ENCODE results near the gene TCEAL9.
"Not testable (repeated sequence)": the region's sequence is repeated elsewhere in the genome, so short reads cannot be mapped to it uniquely, and the experiment has no call there.

GRCh38 chrX:103385283-103385830 lies 29.1 kb downstream of the TCEAL9 start:
- not testable (repeated sequence) for TF ChIP-seq POLR2A, CTCF (IDR thresholded peaks at IDR 0.05)

Measured in right lobe of liver (tissue), 4 donors.